Type B pancreatic cell (in vitro differentiated cells): ENCODE data around the gene MOB3B. TPM values are rescaled to one million over a fixed set of nuclear protein-coding genes. Genes with fewer than 3 reads are reported as not detected.
A peak's percentile ranks its signal among the peaks of the same experiment; 100 is the strongest.

Source experiments
- DNase-seq: peaks from one replicate; pipeline ENCODE4 v3.0.0; 2021; ENCODE audit warnings: mixed read lengths; ENCODE audit not compliant: unreplicated experiment; ENCODE audit errors: extremely low spot score
- H3K27ac Mint-ChIP-seq: 2 replicates; pipeline ENCODE4 v1.8.0; 2021; ENCODE audit warnings: mild to moderate bottlenecking, mixed read lengths
- H3K27me3 Mint-ChIP-seq: 2 replicates; pipeline ENCODE4 v1.8.0; 2021; ENCODE audit warnings: mixed read lengths
- H3K36me3 Mint-ChIP-seq: 2 replicates; pipeline ENCODE4 v1.8.0; 2021; ENCODE audit warnings: mixed read lengths
- H3K4me1 Mint-ChIP-seq: one replicate; pipeline ENCODE4 v1.8.0; 2021; ENCODE audit warnings: mixed read lengths; ENCODE audit not compliant: unreplicated experiment
- H3K4me3 Mint-ChIP-seq: 2 replicates; pipeline ENCODE4 v1.8.0; 2021; ENCODE audit warnings: mild to moderate bottlenecking, mixed read lengths
- H3K9me3 Mint-ChIP-seq: 2 replicates; pipeline ENCODE4 v1.8.0; 2021; ENCODE audit warnings: mixed read lengths
- total RNA-seq: library from RNA; stranded (reverse); gene quantifications from 2 replicates; pipeline ENCODE4 v1.2.1, GENCODE V29; 2021; ENCODE audit warnings: low replicate concordance
- TF ChIP-seq, protein P1 (sequence below): fragments of 200-600 bp; sonication (generic); conservative IDR thresholded peaks from 2 replicates; pipeline ENCODE4 v1.5.0; 2021; ENCODE audit warnings: antibody characterized with exemption, mild to moderate bottlenecking

Gene MOB3B
- total RNA-seq, 1 donor from 2014 or later, result 27.5 TPM

- Mint-ChIP-seq H3K9me3 (peaks cover 5% of the 10 kb centered on the region), H3K36me3 (peaks cover 7% of the 10 kb centered on the region), H3K4me3 (no peak overlapping the region), H3K27ac (peak overlapping the region; percentile 1), H3K4me1 (peaks cover 20% of the 10 kb centered on the region), H3K27me3 (no peaks in the 10 kb centered on the region)
- no peak for DNase-seq
- TF ChIP-seq, protein P1, sequence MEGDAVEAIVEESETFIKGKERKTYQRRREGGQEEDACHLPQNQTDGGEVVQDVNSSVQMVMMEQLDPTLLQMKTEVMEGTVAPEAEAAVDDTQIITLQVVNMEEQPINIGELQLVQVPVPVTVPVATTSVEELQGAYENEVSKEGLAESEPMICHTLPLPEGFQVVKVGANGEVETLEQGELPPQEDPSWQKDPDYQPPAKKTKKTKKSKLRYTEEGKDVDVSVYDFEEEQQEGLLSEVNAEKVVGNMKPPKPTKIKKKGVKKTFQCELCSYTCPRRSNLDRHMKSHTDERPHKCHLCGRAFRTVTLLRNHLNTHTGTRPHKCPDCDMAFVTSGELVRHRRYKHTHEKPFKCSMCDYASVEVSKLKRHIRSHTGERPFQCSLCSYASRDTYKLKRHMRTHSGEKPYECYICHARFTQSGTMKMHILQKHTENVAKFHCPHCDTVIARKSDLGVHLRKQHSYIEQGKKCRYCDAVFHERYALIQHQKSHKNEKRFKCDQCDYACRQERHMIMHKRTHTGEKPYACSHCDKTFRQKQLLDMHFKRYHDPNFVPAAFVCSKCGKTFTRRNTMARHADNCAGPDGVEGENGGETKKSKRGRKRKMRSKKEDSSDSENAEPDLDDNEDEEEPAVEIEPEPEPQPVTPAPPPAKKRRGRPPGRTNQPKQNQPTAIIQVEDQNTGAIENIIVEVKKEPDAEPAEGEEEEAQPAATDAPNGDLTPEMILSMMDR, result no peak
Observed at GRCh38 chr9:27413511-27414219, 115.9 kb downstream of the MOB3B start.

- no peaks in the 10 kb centered on the region for H3K9me3 Mint-ChIP-seq
- peaks cover 7% of the 10 kb centered on the region for H3K36me3 Mint-ChIP-seq
- no peak for DNase-seq
- TF ChIP-seq, protein P1, result no peak
- H3K27ac Mint-ChIP-seq, result no peak overlapping the region
- H3K27me3 Mint-ChIP-seq, result no peaks in the 10 kb centered on the region
- H3K4me3 Mint-ChIP-seq, result no peak overlapping the region
- H3K4me1 Mint-ChIP-seq, result peaks cover 22% of the 10 kb centered on the region
Observed at GRCh38 chr9:27412963-27413362, 116.7 kb downstream of the MOB3B start.

DNA sequence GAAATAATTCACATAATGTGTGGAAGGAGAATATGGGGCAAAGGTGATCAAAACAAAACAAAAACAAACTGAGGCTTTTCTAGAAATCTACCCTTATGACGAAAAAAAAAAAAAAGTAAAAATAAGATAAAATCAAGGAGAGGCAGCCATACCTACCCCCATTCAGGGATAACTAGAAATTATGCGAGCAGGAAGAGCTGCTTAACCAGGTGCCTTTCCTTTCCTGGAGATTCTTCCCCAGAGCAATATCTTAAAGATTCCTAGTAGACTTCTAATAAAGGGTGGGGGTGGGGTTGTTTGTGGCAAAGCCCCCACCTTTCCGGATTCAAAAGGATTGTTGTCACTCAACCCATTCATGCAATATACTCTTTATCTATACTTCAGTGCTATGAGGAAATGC lies 117.5 kb downstream of the MOB3B start:
- TF ChIP-seq, protein P1, result no peak
- no peak overlapping the region for H3K27ac Mint-ChIP-seq
- DNase-seq, result no peak
- no peak overlapping the region for H3K4me3 Mint-ChIP-seq
- H3K36me3 Mint-ChIP-seq, result peaks cover 7% of the 10 kb centered on the region
- no peaks in the 10 kb centered on the region for H3K27me3 Mint-ChIP-seq
- no peaks in the 10 kb centered on the region for H3K9me3 Mint-ChIP-seq
- peaks cover 22% of the 10 kb centered on the region for H3K4me1 Mint-ChIP-seq

GRCh38 chr9:27408482-27408881 lies 121.1 kb downstream of the MOB3B start:
- peaks cover 12% of the 10 kb centered on the region for H3K4me1 Mint-ChIP-seq
- no peaks in the 10 kb centered on the region for H3K27me3 Mint-ChIP-seq
- no peak overlapping the region for H3K27ac Mint-ChIP-seq
- no peak overlapping the region for H3K4me3 Mint-ChIP-seq
- H3K9me3 Mint-ChIP-seq, result no peaks in the 10 kb centered on the region
- no peak for DNase-seq
- peaks cover 11% of the 10 kb centered on the region for H3K36me3 Mint-ChIP-seq
- TF ChIP-seq, protein P1, result no peak

- H3K4me3 Mint-ChIP-seq, result peak overlapping the region; percentile 25
- no peaks in the 10 kb centered on the region for H3K9me3 Mint-ChIP-seq
- TF ChIP-seq, protein P1, result no peak
- H3K36me3 Mint-ChIP-seq, result peaks cover 11% of the 10 kb centered on the region
- H3K27ac Mint-ChIP-seq, result peak overlapping the region; percentile 68
- H3K4me1 Mint-ChIP-seq, result peaks cover 10% of the 10 kb centered on the region
- H3K27me3 Mint-ChIP-seq, result no peaks in the 10 kb centered on the region
- DNase-seq, result no peak
Observed at GRCh38 chr9:27408001-27408400, 121.6 kb downstream of the MOB3B start.
